H9 (cell line): ENCODE measurements around the gene BAAT. TPM values are rescaled to one million over a fixed set of nuclear protein-coding genes. Genes with fewer than 3 reads are reported as not detected.

Experiments used
- DNase-seq: peaks from one replicate; pipeline ENCODE4 v3.0.0-alpha.2; 2017
- H2AFZ ChIP-seq: one replicate; pipeline ENCODE4 v1.6.1; 2013; ENCODE audit warnings: mild to moderate bottlenecking, low read length, control low read depth, moderate library complexity
- H2AK5ac ChIP-seq: 2 replicates; pipeline ENCODE4 v1.6.1; 2013; ENCODE audit warnings: low read length, control low read depth, mixed read lengths; ENCODE audit not compliant: insufficient read length
- H2BK120ac ChIP-seq: one replicate; pipeline ENCODE4 v1.6.1; 2013; ENCODE audit warnings: low read depth, mild to moderate bottlenecking, low read length, control low read depth, inconsistent platforms; ENCODE audit not compliant: poor library complexity, severe bottlenecking
- H2BK12ac ChIP-seq: 2 replicates; pipeline ENCODE4 v1.6.1; 2013; ENCODE audit warnings: low read length, control low read depth, mixed read lengths, low read depth; ENCODE audit not compliant: insufficient read length
- H2BK15ac ChIP-seq: 2 replicates; pipeline ENCODE4 v1.6.1; 2013; ENCODE audit warnings: low read depth, low read length, control low read depth
- H2BK20ac ChIP-seq: one replicate; pipeline ENCODE4 v1.6.1; 2013; ENCODE audit warnings: low read depth, mild to moderate bottlenecking, low read length, control low read depth, inconsistent platforms; ENCODE audit not compliant: poor library complexity, severe bottlenecking
- H2BK5ac ChIP-seq: 2 replicates; pipeline ENCODE4 v1.6.1; 2013; ENCODE audit warnings: low read length, control low read depth, mixed read lengths; ENCODE audit not compliant: insufficient read length
- H3K14ac ChIP-seq: 2 replicates; pipeline ENCODE4 v1.6.1; 2013; ENCODE audit warnings: low read length, control low read depth; ENCODE audit not compliant: insufficient read depth
- H3K18ac ChIP-seq: 2 replicates; pipeline ENCODE4 v1.6.1; 2013; ENCODE audit warnings: low read depth, mild to moderate bottlenecking, mixed read lengths, low read length, control low read depth; ENCODE audit not compliant: insufficient read length
- H3K23ac ChIP-seq: 2 replicates; pipeline ENCODE4 v1.6.1; 2013; ENCODE audit warnings: low read length, control low read depth, mixed read lengths, low read depth; ENCODE audit not compliant: insufficient read length
- H3K23me2 ChIP-seq: 2 replicates; pipeline ENCODE4 v1.6.1; 2013; ENCODE audit warnings: low read depth, mild to moderate bottlenecking, mixed read lengths, low read length, control low read depth; ENCODE audit not compliant: insufficient read length, poor library complexity, severe bottlenecking
- H3K27ac ChIP-seq: 2 replicates; pipeline ENCODE4 v1.5.1; 2013; ENCODE audit warnings: low read length, control low read depth, mixed read lengths, low read depth; ENCODE audit not compliant: insufficient read length
- H3K27me3 ChIP-seq: 2 replicates; pipeline ENCODE4 v1.6.1; 2013; ENCODE audit warnings: low read length, control low read depth, inconsistent platforms; ENCODE audit not compliant: insufficient read depth
- H3K4ac ChIP-seq: 2 replicates; pipeline ENCODE4 v1.6.1; 2013; ENCODE audit warnings: low read depth, mild to moderate bottlenecking, control low read depth, inconsistent platforms, low read length, moderate library complexity
- H3K4me1 ChIP-seq: 2 replicates; pipeline ENCODE4 v1.6.1; 2013; ENCODE audit warnings: low read length, control low read depth, inconsistent platforms; ENCODE audit not compliant: insufficient read depth
- H3K4me2 ChIP-seq: 2 replicates; pipeline ENCODE4 v1.6.1; 2013; ENCODE audit warnings: low read length, control low read depth, mixed read lengths; ENCODE audit not compliant: insufficient read length, insufficient read depth
- H3K56ac ChIP-seq: 2 replicates; pipeline ENCODE4 v1.6.1; 2013; ENCODE audit warnings: low read depth, mild to moderate bottlenecking, mixed read lengths, low read length, control low read depth; ENCODE audit not compliant: insufficient read length
- H3K79me1 ChIP-seq: 2 replicates; pipeline ENCODE4 v1.6.1; 2013; ENCODE audit warnings: low read depth, mild to moderate bottlenecking, moderate library complexity, low read length, control low read depth, inconsistent platforms; ENCODE audit not compliant: insufficient read depth, poor library complexity, severe bottlenecking
- H3K79me2 ChIP-seq: 2 replicates; pipeline ENCODE4 v1.6.1; 2013; ENCODE audit warnings: low read length, control low read depth, inconsistent platforms; ENCODE audit not compliant: insufficient read depth
- H3K9ac ChIP-seq: 2 replicates; pipeline ENCODE4 v1.6.1; 2013; ENCODE audit warnings: low read length, control low read depth, mixed read lengths; ENCODE audit not compliant: insufficient read length; ENCODE audit errors: extremely low read depth
- H3K9me3 ChIP-seq: one replicate; pipeline ENCODE4 v1.6.1; 2013; ENCODE audit warnings: low read depth, low read length, inconsistent platforms; ENCODE audit not compliant: control insufficient read depth
- H3T11ph ChIP-seq: one replicate; pipeline ENCODE4 v1.6.1; 2013; ENCODE audit warnings: mild to moderate bottlenecking, low read length, control low read depth, inconsistent platforms
- H4K20me1 ChIP-seq: one replicate; pipeline ENCODE4 v1.6.1; 2013; ENCODE audit not compliant: control insufficient read depth, insufficient read length, insufficient read depth
- H4K5ac ChIP-seq: 2 replicates; pipeline ENCODE4 v1.6.1; 2013; ENCODE audit warnings: low read depth, mild to moderate bottlenecking, mixed read lengths, low read length, control low read depth; ENCODE audit not compliant: insufficient read length
- H4K8ac ChIP-seq: replicated peaks from 2 replicates; pipeline ENCODE4 v1.6.1; 2013; ENCODE audit warnings: low read length, control low read depth, mixed read lengths, low read depth; ENCODE audit not compliant: insufficient read length
- H4K91ac ChIP-seq: 2 replicates; pipeline ENCODE4 v1.6.1; 2013; ENCODE audit warnings: low read depth, mild to moderate bottlenecking, moderate library complexity, mixed read lengths, low read length, control low read depth; ENCODE audit not compliant: insufficient read length
- H3K27ac Mint-ChIP-seq, 3 experiments: 2 replicates in 2 of 3; 3 replicates in 1 of 3; pipeline ENCODE4 v1.8.0; 2020 to 2021; ENCODE audit warnings: mixed read lengths in 3 of 3, mild to moderate bottlenecking in 1 of 3, moderate library complexity in 1 of 3
- H3K27me3 Mint-ChIP-seq: 2 replicates; pipeline ENCODE4 v1.8.0; 2021; ENCODE audit warnings: low read depth, mild to moderate bottlenecking, moderate library complexity, mixed read lengths
- H3K36me3 Mint-ChIP-seq, 3 experiments: 2 replicates in 2 of 3; 3 replicates in 1 of 3; pipeline ENCODE4 v1.8.0; 2020 to 2021; ENCODE audit warnings: low read depth in 3 of 3, mixed read lengths in 3 of 3; ENCODE audit not compliant: insufficient read depth in 1 of 3
- H3K4me1 Mint-ChIP-seq, 2 experiments: 2 replicates each; pipeline ENCODE4 v1.8.0; 2020; ENCODE audit warnings: mixed read lengths in 2 of 2
- H3K4me3 Mint-ChIP-seq, 2 experiments: 2 replicates in 1 of 2; 3 replicates in 1 of 2; pipeline ENCODE4 v1.8.0; 2020 to 2021; ENCODE audit warnings: mild to moderate bottlenecking in 2 of 2, mixed read lengths in 2 of 2, moderate library complexity in 1 of 2
- H3K9me3 Mint-ChIP-seq, 2 experiments: 2 replicates in 1 of 2; 3 replicates in 1 of 2; pipeline ENCODE4 v1.8.0; 2020; ENCODE audit warnings: mild to moderate bottlenecking in 2 of 2, mixed read lengths in 2 of 2, moderate library complexity in 1 of 2
- CTCF ChIP-seq: fragments of 200-600 bp; sonication (generic); conservative IDR thresholded peaks from 3 replicates; pipeline ENCODE4 v1.8.0; 2021; ENCODE audit warnings: antibody characterized with exemption, mild to moderate bottlenecking
- WGBS: extraction: QIAGEN DNeasy Blood & Tissue Kit; methylation state at CpG from one replicate; pipeline ENCODE4 v1.1.7; 2013; ENCODE audit warnings: missing lambda C conversion rate, low lambda C conversion rate, mixed read lengths; ENCODE audit not compliant: insufficient read length; ENCODE audit errors: extremely low coverage; 5-methylcytosine and 5-hydroxymethylcytosine counted together
- total RNA-seq: library from RNA; stranded (reverse); gene quantifications from 2 replicates; pipeline ENCODE4 v1.2.1, GENCODE V29; 2021

Gene BAAT
- total RNA-seq, 1 experiment from 2014 or later = 0.09 TPM

- Histone ChIP-seq H3K18ac (no peak overlapping the region), H3K4me1 (no peaks in the 10 kb centered on the region), H4K20me1 (no peaks in the 10 kb centered on the region), H4K5ac (no peak overlapping the region), H3K27me3 (no peaks in the 10 kb centered on the region), H3K9me3 (no peaks in the 10 kb centered on the region), H2BK12ac (no peak overlapping the region), H2BK15ac (no peak overlapping the region), H3K23ac (no peak overlapping the region), H2AK5ac (no peak overlapping the region), H3T11ph (no peak overlapping the region), H2BK120ac (no peak overlapping the region), H3K4ac (no peak overlapping the region), H4K91ac (no peak overlapping the region), H3K9ac (no peak overlapping the region), H3K79me2 (no peaks in the 10 kb centered on the region), H3K79me1 (no peaks in the 10 kb centered on the region), H2BK20ac (no peak overlapping the region), H2BK5ac (no peak overlapping the region), H3K4me2 (no peak overlapping the region), H2AFZ (no peak overlapping the region), H4K8ac (no peak overlapping the region), H3K14ac (no peak overlapping the region), H3K56ac (no peak overlapping the region), H3K27ac (no peak overlapping the region), H3K23me2 (no peaks in the 10 kb centered on the region)
- H3K4me1 Mint-ChIP-seq = peaks cover 20 to 25% of the 10 kb centered on the region in 2 experiments
- DNase-seq = no peak
- H3K9me3 Mint-ChIP-seq = peaks cover 6 to 11% of the 10 kb centered on the region in 2 experiments
- peaks cover 4 to 7% (median 6%) of the 10 kb centered on the region in 3 experiments; a peak in 6 of 7 replicates for H3K36me3 Mint-ChIP-seq
- no CpG with 5 or more reads among the region's 2 CpGs for WGBS
- H3K27me3 Mint-ChIP-seq = no peaks in the 10 kb centered on the region
- no peak for TF ChIP-seq CTCF
- H3K4me3 Mint-ChIP-seq = no peak overlapping the region
- H3K27ac Mint-ChIP-seq = no peak overlapping the region
Measured at GRCh38 chr9:101325053-101325452, 59.8 kb downstream of the BAAT start.
